Measurements from ENCODE around the gene ADGRL4. TPM values are rescaled to one million over a fixed set of nuclear protein-coding genes. Genes with fewer than 3 reads are reported as not detected.

ADGRL4 gene
- total RNA-seq, 1 donor from 2014 or later: 19.6 TPM

- FAIRE-seq (no peak), DNase-seq (ENCODE audit: low read depth) (peak; percentile 20)
- Histone ChIP-seq H3K4me3 (ENCODE audit: insufficient read depth, low read depth, low read length) (no peak overlapping the region), H3K27me3 (ENCODE audit: insufficient read depth, low read length) (no peaks in the 10 kb centered on the region), H3K9ac (ENCODE audit: low read length) (no peak overlapping the region), H3K9me3 (ENCODE audit: insufficient read depth, low read depth, low read length) (no peaks in the 10 kb centered on the region), H4K20me1 (ENCODE audit: insufficient read depth, low read length) (no peaks in the 10 kb centered on the region), H3K36me3 (ENCODE audit: insufficient read depth, low read length) (no peaks in the 10 kb centered on the region), H2AFZ (ENCODE audit: low read depth, low read length) (peak overlapping the region; percentile 54), H3K4me2 (ENCODE audit: low read length) (no peak overlapping the region), H3K27ac (ENCODE audit: low read depth, low read length) (no peak overlapping the region), H3K4me1 (ENCODE audit: insufficient read depth, low read length) (peaks cover 10% of the 10 kb centered on the region), H3K79me2 (ENCODE audit: insufficient read depth, low read length) (no peaks in the 10 kb centered on the region)
- Mint-ChIP-seq H3K36me3 (ENCODE audit: low read depth, unreplicated experiment) (no peaks in the 10 kb centered on the region), H3K4me3 (ENCODE audit: unreplicated experiment) (no peak overlapping the region), H3K27ac (ENCODE audit: unreplicated experiment) (no peak overlapping the region), H3K4me1 (ENCODE audit: low read depth, unreplicated experiment) (peaks cover 15% of the 10 kb centered on the region), H3K27me3 (ENCODE audit: low read depth, unreplicated experiment) (no peaks in the 10 kb centered on the region), H3K9me3 (ENCODE audit: unreplicated experiment) (no peaks in the 10 kb centered on the region)
- TF ChIP-seq CTCF (IDR thresholded peaks at IDR 0.05; ENCODE audit: insufficient read depth, low read depth, low read length): no peak
- no peak for TF ChIP-seq EZH2 (IDR thresholded peaks at IDR 0.05; ENCODE audit: insufficient read depth, low read length)
Measured at GRCh38 chr1:79044974-79045650, 38.6 kb upstream of the ADGRL4 start.

GRCh38 chr1:79043506-79043905 is 37.0 kb upstream of the ADGRL4 start:
- peak overlapping the region; percentile 28 for H3K4me2 ChIP-seq (ENCODE audit: low read length)
- no peaks in the 10 kb centered on the region for H3K36me3 Mint-ChIP-seq (ENCODE audit: low read depth, unreplicated experiment)
- H3K36me3 ChIP-seq (ENCODE audit: insufficient read depth, low read length): no peaks in the 10 kb centered on the region
- no peaks in the 10 kb centered on the region for H3K9me3 ChIP-seq (ENCODE audit: insufficient read depth, low read depth, low read length)
- no peak overlapping the region for H3K9ac ChIP-seq (ENCODE audit: low read length)
- FAIRE-seq (peak; percentile 58), DNase-seq (ENCODE audit: low read depth) (peak; percentile 70)
- H3K27me3 Mint-ChIP-seq (ENCODE audit: low read depth, unreplicated experiment): no peaks in the 10 kb centered on the region
- H3K4me3 Mint-ChIP-seq (ENCODE audit: unreplicated experiment): no peak overlapping the region
- peaks cover 15% of the 10 kb centered on the region for H3K4me1 Mint-ChIP-seq (ENCODE audit: low read depth, unreplicated experiment)
- H3K4me3 ChIP-seq (ENCODE audit: insufficient read depth, low read depth, low read length): no peak overlapping the region
- H3K4me1 ChIP-seq (ENCODE audit: insufficient read depth, low read length): peaks cover 10% of the 10 kb centered on the region
- no peak overlapping the region for H2AFZ ChIP-seq (ENCODE audit: low read depth, low read length)
- H3K79me2 ChIP-seq (ENCODE audit: insufficient read depth, low read length): no peaks in the 10 kb centered on the region
- H3K9me3 Mint-ChIP-seq (ENCODE audit: unreplicated experiment): peaks cover 5% of the 10 kb centered on the region
- H3K27ac ChIP-seq (ENCODE audit: low read depth, low read length): no peak overlapping the region
- no peaks in the 10 kb centered on the region for H4K20me1 ChIP-seq (ENCODE audit: insufficient read depth, low read length)
- H3K27ac Mint-ChIP-seq (ENCODE audit: unreplicated experiment): peak overlapping the region; percentile 76
- no peaks in the 10 kb centered on the region for H3K27me3 ChIP-seq (ENCODE audit: insufficient read depth, low read length)
- TF ChIP-seq EZH2 (IDR thresholded peaks at IDR 0.05; ENCODE audit: insufficient read depth, low read length) (no peak), CTCF (IDR thresholded peaks at IDR 0.05; ENCODE audit: insufficient read depth, low read depth, low read length) (no peak)

GRCh38 chr1:79042539-79042938 is 36.0 kb upstream of the ADGRL4 start:
- Mint-ChIP-seq H3K9me3 (ENCODE audit: unreplicated experiment) (peaks cover 14% of the 10 kb centered on the region), H3K4me1 (ENCODE audit: low read depth, unreplicated experiment) (peaks cover 15% of the 10 kb centered on the region), H3K27ac (ENCODE audit: unreplicated experiment) (peak overlapping the region; percentile 70), H3K27me3 (ENCODE audit: low read depth, unreplicated experiment) (no peaks in the 10 kb centered on the region), H3K4me3 (ENCODE audit: unreplicated experiment) (no peak overlapping the region), H3K36me3 (ENCODE audit: low read depth, unreplicated experiment) (no peaks in the 10 kb centered on the region)
- Histone ChIP-seq H3K4me1 (ENCODE audit: insufficient read depth, low read length) (peaks cover 10% of the 10 kb centered on the region), H3K36me3 (ENCODE audit: insufficient read depth, low read length) (no peaks in the 10 kb centered on the region), H3K4me3 (ENCODE audit: insufficient read depth, low read depth, low read length) (no peak overlapping the region), H4K20me1 (ENCODE audit: insufficient read depth, low read length) (no peaks in the 10 kb centered on the region), H3K27ac (ENCODE audit: low read depth, low read length) (peak overlapping the region; percentile 44), H3K9me3 (ENCODE audit: insufficient read depth, low read depth, low read length) (peaks cover 3% of the 10 kb centered on the region), H2AFZ (ENCODE audit: low read depth, low read length) (no peak overlapping the region), H3K27me3 (ENCODE audit: insufficient read depth, low read length) (no peaks in the 10 kb centered on the region), H3K4me2 (ENCODE audit: low read length) (no peak overlapping the region), H3K9ac (ENCODE audit: low read length) (no peak overlapping the region), H3K79me2 (ENCODE audit: insufficient read depth, low read length) (no peaks in the 10 kb centered on the region)
- FAIRE-seq: peak; percentile 89
- DNase-seq (ENCODE audit: low read depth): no peak
- TF ChIP-seq EZH2 (IDR thresholded peaks at IDR 0.05; ENCODE audit: insufficient read depth, low read length) (no peak), CTCF (IDR thresholded peaks at IDR 0.05; ENCODE audit: insufficient read depth, low read depth, low read length) (no peak)
